Neutrophil (primary cell): ENCODE measurements around the gene FERMT3.

Experiments used
- H3K27ac ChIP-seq: fragments of 200-600 bp; sonication (generic); 2 replicates; pipeline ENCODE4 v1.5.1; 2016; ENCODE audit warnings: mild to moderate bottlenecking, moderate library complexity
- H3K27me3 ChIP-seq: fragments of 200-600 bp; sonication (generic); 2 replicates; pipeline ENCODE4 v1.6.0; 2016; ENCODE audit warnings: mild to moderate bottlenecking
- H3K36me3 ChIP-seq: fragments of 200-600 bp; sonication (generic); 2 replicates; pipeline ENCODE4 v1.5.1; 2017
- H3K4me1 ChIP-seq, 2 experiments: fragments of 200-600 bp in 1 of 2; sonication (generic) in 1 of 2; 1 replicate in 1 of 2; 2 replicates in 1 of 2; pipeline versions ENCODE4 v1.5.1 to v1.6.1; 2013 to 2016; ENCODE audit warnings: low read depth in 1 of 2, low read length in 1 of 2, mild to moderate bottlenecking in 1 of 2, moderate library complexity in 1 of 2; ENCODE audit not compliant: control insufficient read depth in 1 of 2, insufficient read depth in 1 of 2
- H3K4me3 ChIP-seq, 2 experiments: fragments of 200-600 bp in 1 of 2; sonication (generic) in 1 of 2; 1 replicate in 1 of 2; 2 replicates in 1 of 2; pipeline ENCODE4 v1.5.1; 2013 to 2016; ENCODE audit warnings: low read depth in 1 of 2, low read length in 1 of 2, mild to moderate bottlenecking in 1 of 2, moderate library complexity in 1 of 2
- H3K9me3 ChIP-seq: fragments of 200-600 bp; sonication (generic); 2 replicates; pipeline ENCODE4 v1.5.1; 2016
- CTCF ChIP-seq: fragments of 200-600 bp; sonication (generic); IDR thresholded peaks from 2 replicates; pipeline ENCODE4 v1.5.1; 2016; ENCODE audit warnings: antibody characterized with exemption

FERMT3 gene

DNA sequence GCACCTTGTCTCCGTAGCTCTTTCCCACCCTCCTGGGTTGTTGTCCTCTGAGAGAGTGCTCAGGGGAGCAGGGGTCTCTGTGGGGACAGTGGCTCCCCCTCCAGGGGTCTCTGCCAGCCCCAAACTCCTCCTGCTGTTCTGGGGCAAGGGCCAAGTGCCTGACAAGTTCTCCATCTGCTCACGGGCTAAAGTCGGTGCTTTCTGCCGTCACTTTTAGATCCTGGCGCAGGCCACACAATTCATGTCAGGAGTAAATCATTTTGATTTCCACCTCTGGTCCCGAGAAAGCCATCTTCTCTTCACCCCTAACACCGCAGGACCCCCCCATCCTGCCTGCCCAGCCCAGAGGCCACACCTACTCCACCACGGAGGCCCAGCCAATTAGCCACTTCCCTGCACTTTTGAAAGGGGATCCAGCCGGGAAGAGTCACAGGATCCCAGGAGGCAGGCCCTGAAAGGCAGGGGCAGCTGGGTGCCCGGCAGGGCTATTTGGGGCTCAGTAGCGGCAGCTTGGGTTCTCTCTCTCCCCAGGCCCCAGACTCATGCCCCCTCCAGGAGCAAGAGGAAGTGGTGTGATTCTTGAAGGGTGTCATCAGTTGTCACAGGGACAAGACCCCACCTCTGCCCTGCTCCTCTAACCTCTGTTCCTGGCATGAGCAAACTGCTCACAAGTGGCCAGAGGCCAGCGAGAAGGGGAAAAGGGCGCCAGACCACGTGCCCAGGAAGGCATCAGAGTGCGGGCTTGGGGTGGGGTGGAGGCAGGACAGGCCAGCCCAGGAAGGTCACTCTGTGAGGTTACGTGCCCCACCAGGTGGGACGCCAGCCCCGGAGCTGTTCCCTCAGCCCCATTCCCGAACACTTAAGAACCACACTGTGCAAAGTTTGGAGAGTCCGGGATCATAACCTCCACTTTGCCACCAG is 41.9 kb upstream of the FERMT3 start:
- Histone ChIP-seq H3K27ac (no peak overlapping the region), H3K4me1 (peaks cover 6 to 16% of the 10 kb centered on the region in 2 experiments), H3K36me3 (no peaks in the 10 kb centered on the region), H3K4me3 (no peak overlapping the region), H3K9me3 (no peaks in the 10 kb centered on the region), H3K27me3 (peaks cover 49% of the 10 kb centered on the region)
- TF ChIP-seq CTCF, result no peak

DNA sequence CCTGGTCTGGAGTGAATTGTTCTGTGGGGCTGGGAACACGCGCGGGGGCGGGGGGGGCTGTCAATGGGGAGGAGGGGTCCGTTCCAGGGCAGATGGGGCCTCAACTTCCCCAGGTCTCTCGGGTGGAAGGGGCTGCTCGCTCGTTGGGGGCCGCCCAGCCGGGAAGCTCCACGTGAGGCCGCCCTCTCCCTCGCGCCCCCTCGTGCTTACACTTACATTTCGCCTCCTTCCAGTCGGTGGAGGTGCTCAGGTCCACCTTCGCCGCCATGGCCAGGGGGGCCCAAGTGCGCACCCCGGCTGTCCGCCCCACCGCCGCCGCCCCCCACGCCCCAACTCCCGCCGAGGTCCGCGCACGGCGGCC is 41.1 kb upstream of the FERMT3 start:
- Histone ChIP-seq H3K4me1 (peaks cover 6 to 16% of the 10 kb centered on the region in 2 experiments), H3K27me3 (peaks cover 49% of the 10 kb centered on the region), H3K4me3 (peak overlapping the region; percentile 38 to 62), H3K9me3 (no peaks in the 10 kb centered on the region), H3K27ac (no peak overlapping the region), H3K36me3 (no peaks in the 10 kb centered on the region)
- TF ChIP-seq CTCF, result no peak

GRCh38 chr11:64165842-64166635 is 40.5 kb upstream of the FERMT3 start, which contains the start of gene MACROD1:
MACROD1 (minus strand) TSS chr11:64166113; CDS start chr11:64165994, 119 bp downstream.
- Histone ChIP-seq H3K36me3 (no peaks in the 10 kb centered on the region), H3K27ac (no peak within 1 kb of the TSS), H3K27me3 (peaks cover 49% of the 10 kb centered on the region), H3K4me1 (peaks cover 6 to 16% of the 10 kb centered on the region in 2 experiments), H3K9me3 (no peaks in the 10 kb centered on the region), H3K4me3 (peak within 1 kb of the TSS; percentile 38 to 62)
- no peak for TF ChIP-seq CTCF

GRCh38 chr11:64170419-64170818 is 36.1 kb upstream of the FERMT3 start:
- no peaks in the 10 kb centered on the region for H3K9me3 ChIP-seq
- no peaks in the 10 kb centered on the region for H3K36me3 ChIP-seq
- TF ChIP-seq CTCF, result no peak
- no peak overlapping the region for H3K27ac ChIP-seq
- peaks cover 28% of the 10 kb centered on the region for H3K27me3 ChIP-seq
- no peak overlapping the region for H3K4me3 ChIP-seq
- H3K4me1 ChIP-seq, result peaks cover 2 to 11% of the 10 kb centered on the region in 2 experiments

DNA sequence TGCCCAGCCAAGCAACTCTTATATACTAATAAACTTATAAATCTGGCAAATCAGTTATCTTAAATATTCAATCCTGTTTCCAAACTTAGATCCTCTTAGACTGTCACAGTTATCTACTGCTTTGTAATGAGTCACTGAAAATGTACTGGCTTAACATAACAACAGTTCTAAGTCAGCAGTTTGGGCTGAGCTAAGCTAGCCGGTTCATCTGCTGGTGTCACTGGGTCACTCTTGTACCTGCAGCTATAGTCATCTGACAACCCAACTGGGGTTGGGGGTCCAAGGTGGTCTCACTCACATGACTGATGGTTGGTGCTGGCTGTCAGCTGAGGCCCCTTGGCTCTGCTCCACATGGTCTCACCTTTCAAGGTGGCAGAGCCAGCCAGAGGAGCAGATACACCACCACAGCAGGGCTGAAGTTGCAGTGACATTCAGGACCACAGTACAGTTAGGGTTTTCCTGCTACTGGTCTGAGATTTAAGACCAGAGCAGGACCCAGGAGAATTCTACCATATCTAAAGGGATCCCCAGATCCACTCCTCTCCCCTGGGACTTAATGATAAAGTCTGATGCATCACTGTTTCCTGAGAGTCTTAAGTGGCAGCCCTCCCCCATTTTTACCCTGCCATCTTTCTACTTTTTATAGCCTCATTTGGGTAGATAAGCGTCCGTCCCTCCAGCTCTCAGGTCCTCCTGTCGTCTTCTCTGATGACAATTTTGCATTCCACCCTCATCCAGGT is 32.7 kb upstream of the FERMT3 start:
- Histone ChIP-seq H3K36me3 (no peaks in the 10 kb centered on the region), H3K4me3 (no peak overlapping the region), H3K4me1 (no peaks in the 10 kb centered on the region), H3K27ac (no peak overlapping the region), H3K27me3 (no peaks in the 10 kb centered on the region), H3K9me3 (no peaks in the 10 kb centered on the region)
- TF ChIP-seq CTCF, result no peak
